ENCODE data around the gene TNFSF13B.
A peak's percentile ranks its signal among the peaks of the same experiment; 100 is the strongest.
"Not testable (repeated sequence)": the region's sequence is repeated elsewhere in the genome, so short reads cannot be mapped to it uniquely, and the experiment has no call there.

TNFSF13B gene, protein sequence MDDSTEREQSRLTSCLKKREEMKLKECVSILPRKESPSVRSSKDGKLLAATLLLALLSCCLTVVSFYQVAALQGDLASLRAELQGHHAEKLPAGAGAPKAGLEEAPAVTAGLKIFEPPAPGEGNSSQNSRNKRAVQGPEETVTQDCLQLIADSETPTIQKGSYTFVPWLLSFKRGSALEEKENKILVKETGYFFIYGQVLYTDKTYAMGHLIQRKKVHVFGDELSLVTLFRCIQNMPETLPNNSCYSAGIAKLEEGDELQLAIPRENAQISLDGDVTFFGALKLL

GRCh38 chr13:108269601-108270328, at the start of gene TNFSF13B:
TNFSF13B (plus strand) TSS chr13:108269718; CDS start chr13:108269896, 178 bp downstream.
- DNase-seq = no peak

DNA sequence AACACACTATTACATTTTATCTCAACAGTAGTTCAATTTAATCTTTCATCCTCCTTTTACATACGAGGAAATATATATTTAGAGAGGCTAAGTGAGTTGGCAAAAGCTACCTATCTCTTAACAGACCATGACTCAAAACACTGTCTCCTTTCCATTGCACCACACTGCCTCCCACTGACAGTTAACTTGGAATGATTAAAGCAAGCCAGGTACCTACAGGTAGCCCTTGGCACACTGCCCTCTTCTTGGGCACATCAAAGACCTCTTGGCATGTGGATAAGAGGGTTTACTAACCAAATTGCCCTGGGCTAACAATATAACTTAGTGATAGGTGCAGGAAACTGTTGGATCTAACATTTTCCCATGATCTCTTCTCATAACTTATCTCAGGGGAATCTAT, 49.5 kb upstream of the TNFSF13B start:
- DNase-seq = no peak

DNA sequence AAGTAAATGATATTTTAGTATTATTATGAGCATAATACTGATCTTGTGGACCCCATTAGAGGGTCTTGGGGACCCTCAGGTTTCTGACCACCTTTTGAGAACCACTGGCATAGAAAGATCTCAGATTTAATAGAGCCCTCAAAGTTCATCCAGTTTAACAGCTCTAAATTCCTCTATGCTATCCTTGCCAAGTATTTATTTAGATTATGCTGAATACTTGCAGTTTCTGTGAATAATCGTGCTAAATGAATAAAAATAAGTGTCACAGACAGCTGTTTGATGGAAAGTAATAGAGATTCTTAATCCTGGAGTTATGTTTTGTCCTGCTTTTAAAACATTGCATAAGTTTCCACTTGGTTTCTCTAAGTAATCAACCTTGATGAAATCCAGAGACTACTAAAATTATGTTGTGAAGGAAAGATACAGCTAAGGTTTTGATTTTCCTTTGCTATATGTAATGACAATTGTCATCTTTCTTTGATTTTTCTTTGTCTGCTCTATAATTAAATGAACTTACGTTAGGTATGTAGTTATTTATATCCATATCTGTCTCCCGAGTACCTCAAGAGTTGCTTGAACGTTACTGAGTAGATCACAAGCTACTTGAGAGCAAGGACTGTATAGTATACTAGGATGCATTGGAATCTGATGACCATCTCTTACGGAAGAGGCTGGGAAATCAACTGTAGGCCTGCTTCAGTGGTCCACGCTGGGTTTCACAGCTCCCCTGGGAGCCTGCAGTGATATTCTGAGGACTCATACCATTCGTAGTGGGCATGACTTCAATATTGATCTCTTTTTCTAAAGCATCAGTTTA, 45.6 kb upstream of the TNFSF13B start:
- no peak for DNase-seq

DNA sequence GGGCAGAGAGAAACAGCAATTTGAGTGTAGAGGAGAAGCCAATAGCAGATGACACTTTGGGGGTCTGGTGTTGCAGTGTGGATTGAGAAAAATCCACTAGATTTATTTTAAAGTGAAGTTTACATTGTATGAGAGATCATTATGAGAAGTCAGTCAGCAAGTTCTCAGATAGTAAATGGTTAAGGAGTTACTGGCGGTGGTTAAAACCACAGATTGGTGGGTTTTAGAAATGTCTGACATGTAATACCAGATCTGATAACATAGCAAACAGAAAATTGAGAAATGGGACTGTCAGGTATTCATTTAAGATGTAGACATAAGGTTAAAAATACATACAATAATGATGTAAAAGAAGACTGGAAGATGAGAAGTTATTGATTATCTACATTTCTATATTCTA, 44.1 kb upstream of the TNFSF13B start:
- DNase-seq = no peak

- DNase-seq = peak; percentile 57
These were observed 43.3 kb upstream of the TNFSF13B start for GRCh38 chr13:108226184-108226583.

DNA sequence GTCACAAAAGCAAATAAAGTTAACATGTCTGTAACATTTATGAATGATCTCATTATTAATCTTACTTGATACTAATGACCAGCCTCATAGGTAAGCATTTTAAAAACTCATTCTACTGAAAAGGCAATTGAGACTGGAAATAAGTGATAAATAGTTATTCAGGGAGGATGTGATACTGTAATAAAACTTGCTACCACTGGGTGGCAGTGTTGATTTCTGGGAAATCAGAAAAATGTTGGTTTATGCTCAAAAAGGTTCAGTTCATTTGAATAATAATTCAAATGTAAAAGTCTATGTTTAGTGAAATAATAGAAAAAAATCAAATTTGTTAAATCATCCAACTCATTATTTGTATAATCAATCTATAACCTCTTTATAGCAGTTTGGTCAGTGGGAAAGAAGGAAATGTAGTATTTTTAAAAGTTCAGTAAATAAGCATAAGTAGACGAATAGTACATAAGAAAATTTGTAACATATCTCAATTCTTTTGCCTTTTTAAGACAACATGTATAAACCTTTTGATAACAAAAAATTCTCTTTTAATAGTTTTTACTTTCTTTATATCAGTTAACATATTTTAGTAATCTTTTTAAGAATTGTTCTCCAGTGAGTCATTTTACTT, 41.8 kb upstream of the TNFSF13B start:
- DNase-seq = peak; percentile 59

- DNase-seq = no peak
These were observed 39.1 kb upstream of the TNFSF13B start for GRCh38 chr13:108230377-108230776.

DNA sequence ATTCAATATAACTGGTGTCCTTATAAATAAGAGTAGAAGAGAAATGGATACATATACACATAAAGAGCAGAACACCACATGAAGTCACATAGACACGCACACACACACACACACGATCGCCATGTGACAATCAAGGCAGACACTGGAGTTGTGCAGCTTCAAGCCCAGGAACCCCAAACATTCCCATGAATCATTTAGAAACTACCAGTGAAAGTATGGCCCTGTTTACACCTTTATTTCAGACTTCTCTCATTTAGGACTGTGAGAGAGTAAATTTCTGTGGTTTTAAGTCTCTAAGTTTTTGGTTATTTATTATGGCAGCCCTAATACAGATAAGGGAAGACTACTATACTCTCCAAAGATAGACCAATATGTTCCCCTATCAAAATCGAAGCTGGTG, 20.4 kb upstream of the TNFSF13B start:
- DNase-seq = no peak

GRCh38 chr13:108257248-108257647, 12.3 kb upstream of the TNFSF13B start:
- DNase-seq = no peak

- no peak for DNase-seq
These were observed 5.7 kb upstream of the TNFSF13B start for GRCh38 chr13:108263621-108264355.

DNA sequence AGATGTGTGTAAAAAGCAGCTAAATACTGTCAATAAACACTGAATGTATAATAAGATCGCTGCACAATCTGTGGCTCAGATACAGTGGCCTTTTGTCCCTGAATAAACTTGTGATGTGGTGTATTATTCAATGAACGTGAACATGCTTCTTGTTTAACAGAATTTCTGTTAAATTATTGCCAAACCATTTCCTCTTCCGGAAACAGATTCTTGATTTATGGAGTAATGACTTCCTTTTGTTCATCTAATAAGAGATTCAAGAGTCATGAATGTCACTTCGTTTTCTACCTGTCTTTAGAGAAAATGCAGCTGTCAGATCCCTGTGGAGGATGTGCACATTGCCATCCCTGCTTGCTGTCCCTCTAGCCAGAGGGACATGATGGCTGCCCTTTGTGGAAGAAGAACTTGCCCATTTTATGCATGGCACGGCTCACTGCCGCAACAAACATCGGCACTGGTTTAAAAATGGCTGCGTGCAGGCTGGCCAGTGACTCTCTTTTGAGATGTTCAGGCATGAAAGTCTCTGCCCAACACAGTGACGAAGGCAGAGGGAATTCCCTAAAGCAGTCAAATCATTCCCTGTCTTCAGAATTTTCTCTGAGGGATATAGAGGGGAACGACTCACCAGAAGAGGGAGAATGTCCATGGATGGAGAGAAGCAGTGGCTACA, 3.1 kb upstream of the TNFSF13B start:
- no peak for DNase-seq

DNA sequence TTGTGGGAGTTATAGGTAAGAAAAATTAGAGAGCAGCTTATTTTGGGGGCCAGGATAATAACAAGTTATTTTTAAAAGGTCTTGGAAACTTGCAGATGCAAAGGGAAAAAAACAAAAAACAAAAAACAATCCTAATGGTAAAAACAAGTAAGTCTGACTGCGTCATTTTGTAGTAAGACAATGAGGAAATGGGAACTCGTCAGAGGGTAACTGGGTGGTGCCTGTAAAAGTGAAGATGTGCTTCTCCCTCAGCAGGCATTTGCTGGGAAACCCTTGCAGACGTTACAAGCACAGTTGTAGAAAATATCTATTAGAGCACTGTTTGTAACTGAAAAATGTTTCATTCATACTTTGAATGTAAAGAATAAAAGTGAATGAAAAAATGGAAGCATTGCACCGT, 2.2 kb upstream of the TNFSF13B start:
- DNase-seq = no peak

DNA sequence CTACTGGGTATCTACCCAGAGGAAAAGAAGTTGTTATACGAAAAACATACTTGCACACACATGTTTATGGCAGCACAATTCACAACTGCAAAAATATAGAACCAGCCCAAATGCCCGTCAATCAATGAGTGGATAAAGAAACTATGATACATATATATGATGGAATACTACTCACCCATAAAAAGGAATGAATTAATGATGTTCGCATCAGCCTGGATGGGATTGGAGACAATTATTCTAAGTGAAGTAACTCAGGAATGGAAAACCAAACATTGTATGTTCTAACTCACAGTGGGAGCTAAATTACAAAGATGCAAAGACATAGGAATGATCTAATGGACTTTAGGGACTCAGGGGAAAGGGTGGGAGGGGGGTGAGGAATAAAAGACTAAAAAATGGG, 1.7 kb upstream of the TNFSF13B start:
- DNase-seq = not testable (repeated sequence)

DNA sequence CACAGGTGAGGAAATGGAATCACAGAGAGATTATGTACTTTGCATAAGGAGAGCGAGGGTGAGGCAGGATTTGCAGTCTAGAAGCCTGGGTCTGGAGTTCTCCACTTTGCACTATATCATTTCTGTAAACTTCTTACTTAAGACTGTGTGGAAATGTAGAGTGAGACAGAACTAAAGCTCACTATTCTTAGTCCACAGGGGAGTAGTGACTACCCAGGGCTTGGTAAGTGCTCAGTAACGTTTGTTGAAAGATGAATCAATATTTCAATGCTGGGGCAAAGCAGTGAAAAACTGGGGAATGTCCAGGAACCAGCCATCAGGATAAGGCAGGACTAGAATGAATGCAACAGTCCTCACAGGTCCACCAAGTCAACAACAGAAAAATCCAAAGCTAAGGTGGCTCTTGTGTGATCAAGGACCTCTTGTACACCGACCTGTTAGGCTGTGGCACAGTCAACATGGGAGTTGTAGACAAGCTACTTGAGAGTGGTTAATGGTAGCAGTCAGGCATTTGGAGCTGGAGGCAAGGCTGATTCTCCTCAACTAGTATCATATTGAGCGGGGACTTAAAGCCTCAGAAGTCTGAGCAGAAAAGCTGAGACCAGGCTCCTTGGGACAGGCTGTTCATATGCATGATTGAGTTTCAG, 929 bp upstream of the TNFSF13B start:
- DNase-seq = no peak

DNA sequence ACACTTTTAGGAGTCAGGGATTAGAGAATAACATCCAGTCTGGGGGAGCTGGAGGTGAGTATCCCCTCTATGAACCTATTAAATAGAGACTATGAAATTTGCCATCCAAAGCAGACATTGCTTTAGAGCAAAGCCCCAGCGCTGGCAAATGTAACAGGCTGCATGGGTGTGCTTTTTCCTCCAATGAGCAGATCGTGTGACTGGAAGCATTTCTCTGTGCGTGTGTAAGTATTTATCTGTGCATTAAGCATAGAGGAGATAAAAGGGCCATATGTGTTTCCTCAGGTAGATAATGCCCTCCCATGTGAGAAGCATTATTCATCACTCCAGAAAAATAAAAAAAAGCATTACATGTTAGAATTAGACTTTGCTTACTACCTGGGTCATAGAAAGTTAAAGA, 924 bp downstream of the TNFSF13B start:
- DNase-seq = no peak

DNA sequence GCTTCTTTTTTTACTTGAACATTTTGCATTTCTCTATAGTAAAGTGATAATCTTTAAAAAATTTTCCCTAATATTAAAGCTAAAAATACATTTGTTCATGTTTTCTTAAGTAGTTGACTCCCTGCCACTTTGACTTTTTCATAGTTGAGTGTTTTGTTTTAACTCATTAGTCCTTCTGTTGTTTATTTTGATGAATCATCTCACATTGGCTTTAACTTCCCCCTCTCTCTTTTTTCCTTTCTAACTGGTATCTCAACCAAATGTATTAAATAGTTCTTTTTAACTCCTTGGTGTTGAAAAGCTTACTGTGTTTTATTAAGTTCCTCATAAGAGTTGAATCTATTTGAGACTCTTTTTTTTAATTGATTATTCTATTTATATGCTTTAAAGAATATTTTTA, 2.8 kb downstream of the TNFSF13B start:
- no peak for DNase-seq

DNA sequence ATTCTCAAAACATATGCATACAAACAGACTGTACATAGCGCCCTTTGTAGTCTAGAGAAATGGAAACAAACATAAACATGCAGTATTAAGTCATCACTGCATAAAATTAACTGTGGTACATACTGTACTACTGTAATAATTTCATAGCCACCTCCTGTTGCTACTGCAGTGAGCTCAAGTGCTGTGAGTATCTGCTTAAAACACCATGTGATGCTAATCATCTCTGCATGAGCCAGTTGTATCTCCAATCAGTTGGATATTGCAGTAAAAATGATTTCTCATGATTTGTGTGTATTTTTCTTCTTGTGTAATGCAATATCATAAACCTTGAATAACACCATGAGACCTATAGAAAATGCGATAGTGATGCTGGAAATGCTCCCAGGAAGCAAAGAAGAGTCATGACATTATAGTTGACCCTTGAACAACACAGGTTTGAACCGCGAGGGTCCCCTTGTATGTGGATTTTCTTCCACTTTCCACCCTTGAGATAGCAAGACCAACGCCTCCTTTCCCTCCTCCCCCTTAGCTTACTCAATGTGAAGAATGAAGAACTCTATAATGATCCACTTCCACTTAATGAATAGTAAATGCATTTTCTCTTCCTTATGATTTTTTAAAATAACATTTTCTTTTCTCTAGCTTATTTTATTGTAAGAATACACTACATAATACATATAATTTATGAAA, 4.1 kb downstream of the TNFSF13B start:
- no peak for DNase-seq

- DNase-seq = no peak
These were observed 5.2 kb downstream of the TNFSF13B start for GRCh38 chr13:108274718-108275117.

- DNase-seq = no peak
These were observed 6.5 kb downstream of the TNFSF13B start for GRCh38 chr13:108276060-108276459.

- DNase-seq = no peak
These were observed 8.9 kb downstream of the TNFSF13B start for GRCh38 chr13:108278466-108278865.

GRCh38 chr13:108281901-108282300, 12.4 kb downstream of the TNFSF13B start:
- DNase-seq = no peak

Measured in NCI-H774 (cell line).